GM21515 (cell line): Measurements from ENCODE around the gene TRPM6.
"Not testable (repeated sequence)": the region's sequence is repeated elsewhere in the genome, so short reads cannot be mapped to it uniquely, and the experiment has no call there.

Experiments used
- ATAC-seq: cut with Tn5 transposase; IDR thresholded peaks from one replicate; pipeline ENCODE4 v1.9.1; 2021; ENCODE audit not compliant: unreplicated experiment

TRPM6 gene

DNA sequence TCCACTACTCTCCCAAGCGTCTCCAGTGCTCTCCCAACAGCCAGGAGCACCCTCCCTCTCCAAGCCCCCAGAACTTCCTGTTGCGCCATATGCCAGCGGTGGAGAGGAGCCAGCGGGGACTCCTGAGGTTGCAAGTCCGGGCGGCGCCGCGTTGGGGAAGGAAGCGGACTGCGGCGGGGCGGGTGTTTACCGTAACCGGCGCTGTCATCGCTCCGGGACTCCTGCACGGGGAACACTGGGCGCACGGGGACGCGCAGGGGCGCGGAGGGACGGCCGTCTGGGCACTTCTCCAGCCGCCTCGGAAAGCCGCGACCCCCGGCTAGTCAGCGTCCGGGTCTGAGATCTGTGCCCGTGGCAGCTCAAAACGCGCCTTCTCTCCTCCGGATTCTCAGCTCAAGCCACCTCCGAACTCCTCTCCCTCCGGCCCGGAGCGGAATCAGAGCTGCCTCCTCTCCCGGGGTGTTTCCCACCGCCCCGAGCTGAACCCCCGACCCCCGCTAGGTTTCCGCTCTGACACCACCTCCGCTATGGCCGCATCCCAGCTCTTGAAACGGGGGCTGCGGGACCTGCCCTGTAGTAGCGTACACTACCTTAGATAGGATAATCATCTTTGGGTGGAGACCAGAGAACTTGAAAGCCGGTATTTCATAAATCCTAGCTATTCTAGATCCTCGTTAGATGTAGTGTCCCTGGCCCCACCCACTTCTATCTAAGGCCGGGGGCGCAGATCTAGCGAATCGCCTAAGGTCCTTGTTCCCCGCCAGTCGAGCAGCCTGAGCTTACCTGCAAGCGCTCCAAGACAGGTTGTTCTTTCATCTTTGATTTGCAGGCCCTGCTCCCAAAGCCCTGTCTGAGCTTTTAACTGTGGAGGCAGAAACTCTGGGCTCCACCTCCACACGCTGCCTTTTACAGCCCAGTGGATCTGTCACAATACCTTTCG, at the start of gene TRPM6:
Gene TRPM6, minus strand, starts transcription at position 881 of the 940 bp plus-strand sequence. Its CDS starts 65 bp downstream, at position 816.
- no peak for ATAC-seq

GRCh38 chr9:74935008-74935407, 47.3 kb upstream of the TRPM6 start:
- no peak for ATAC-seq

DNA sequence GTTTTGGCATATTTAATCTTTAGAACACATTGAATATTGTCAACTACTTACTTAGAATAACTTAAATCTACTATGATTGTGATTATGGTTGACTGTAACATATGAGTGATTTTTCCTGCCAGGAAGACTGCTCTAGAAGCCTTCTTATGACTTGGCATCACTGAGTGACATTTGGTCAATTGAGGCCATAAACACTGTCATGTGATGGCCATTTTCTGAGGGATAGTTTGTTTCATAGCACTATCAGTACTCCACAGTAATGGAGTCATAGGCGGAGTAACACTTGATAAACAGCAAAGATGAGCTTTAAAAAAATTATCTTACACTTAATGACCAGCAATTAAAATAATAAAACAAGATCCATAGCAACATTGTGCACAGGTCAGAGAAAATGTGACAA, 34.0 kb upstream of the TRPM6 start:
- no peak for ATAC-seq

GRCh38 chr9:74920944-74921626, 33.4 kb upstream of the TRPM6 start:
- no peak for ATAC-seq

DNA sequence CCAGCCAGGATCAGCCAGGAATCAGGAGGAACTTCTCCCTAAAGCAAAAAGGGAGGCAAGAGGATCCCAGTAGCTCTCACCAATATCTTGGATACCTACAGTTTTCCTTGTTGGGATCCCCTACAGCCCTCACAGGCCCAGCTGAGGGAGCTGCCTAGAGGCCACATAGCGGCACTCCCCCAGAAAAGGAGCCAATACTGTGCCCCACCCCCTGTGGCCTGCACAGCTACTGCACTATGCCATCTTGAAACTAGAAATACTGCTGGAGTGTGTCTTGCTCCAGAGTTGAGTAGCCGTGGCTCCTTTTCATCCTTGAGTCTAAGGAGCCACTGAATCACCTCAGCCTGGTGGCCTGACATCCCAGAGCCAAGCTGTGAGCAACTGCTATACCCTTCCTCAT, 22.3 kb upstream of the TRPM6 start:
- ATAC-seq, result no peak

DNA sequence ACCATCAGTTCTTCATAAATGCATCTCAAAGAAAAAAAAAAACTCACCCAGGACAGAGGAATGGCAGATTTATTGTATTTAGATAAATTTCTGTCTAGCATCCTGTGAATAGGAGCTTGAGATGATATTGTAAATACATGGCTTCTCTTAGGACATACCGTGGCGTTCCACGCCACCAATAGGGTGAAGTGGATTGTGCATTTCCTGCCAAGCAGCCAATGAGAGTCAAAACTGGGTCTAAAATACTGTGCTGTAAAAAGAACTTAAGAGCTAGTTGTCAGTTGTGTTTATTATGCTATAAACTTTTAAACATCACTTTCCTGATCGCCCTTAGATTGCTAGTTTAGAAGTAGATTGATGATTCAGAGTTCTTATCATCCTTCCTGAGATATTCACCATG, 20.9 kb upstream of the TRPM6 start:
- ATAC-seq, result no peak

DNA sequence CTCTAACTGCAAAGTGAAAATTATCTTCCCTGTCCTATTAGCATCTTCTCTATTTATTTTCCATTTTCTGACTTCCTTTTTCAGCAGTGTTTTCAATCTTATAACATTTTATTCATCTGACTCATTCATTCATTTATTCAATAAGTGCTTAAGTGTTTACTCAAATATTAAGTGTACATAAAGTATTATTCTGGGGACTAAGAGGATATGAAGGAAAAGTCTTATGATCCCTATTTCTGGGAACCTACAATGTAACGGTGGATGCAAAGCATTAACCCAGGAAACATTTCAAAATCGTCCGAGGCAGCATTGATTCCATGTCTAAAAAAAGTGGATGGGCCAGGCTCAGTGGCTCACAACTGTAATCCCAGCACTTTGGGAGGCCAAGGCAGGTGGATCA, 19.4 kb upstream of the TRPM6 start:
- no peak for ATAC-seq

DNA sequence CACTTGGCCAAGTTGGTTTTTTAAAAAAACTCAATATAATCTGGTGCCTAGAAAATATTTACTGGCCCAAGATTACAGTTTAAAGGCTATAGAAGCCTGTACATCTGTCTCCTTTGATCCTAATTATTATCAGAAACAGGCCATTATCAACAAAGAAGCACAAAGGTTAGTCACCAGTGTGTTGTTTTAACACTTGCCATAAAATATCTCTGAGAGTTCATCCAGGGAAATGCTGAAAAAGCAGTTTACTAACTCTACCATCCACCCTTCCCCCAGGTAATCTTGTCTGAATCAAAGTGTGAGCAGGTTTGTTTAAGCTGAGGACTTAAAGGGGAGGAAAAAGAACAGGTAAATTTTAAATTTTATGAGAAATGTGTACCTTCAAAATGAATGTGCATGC, 13.3 kb upstream of the TRPM6 start:
- no peak for ATAC-seq

GRCh38 chr9:74888449-74888848, 728 bp upstream of the TRPM6 start:
- not testable (repeated sequence) for ATAC-seq

- ATAC-seq, result no peak
Measured at GRCh38 chr9:74887981-74888370, 255 bp upstream of the TRPM6 start.

DNA sequence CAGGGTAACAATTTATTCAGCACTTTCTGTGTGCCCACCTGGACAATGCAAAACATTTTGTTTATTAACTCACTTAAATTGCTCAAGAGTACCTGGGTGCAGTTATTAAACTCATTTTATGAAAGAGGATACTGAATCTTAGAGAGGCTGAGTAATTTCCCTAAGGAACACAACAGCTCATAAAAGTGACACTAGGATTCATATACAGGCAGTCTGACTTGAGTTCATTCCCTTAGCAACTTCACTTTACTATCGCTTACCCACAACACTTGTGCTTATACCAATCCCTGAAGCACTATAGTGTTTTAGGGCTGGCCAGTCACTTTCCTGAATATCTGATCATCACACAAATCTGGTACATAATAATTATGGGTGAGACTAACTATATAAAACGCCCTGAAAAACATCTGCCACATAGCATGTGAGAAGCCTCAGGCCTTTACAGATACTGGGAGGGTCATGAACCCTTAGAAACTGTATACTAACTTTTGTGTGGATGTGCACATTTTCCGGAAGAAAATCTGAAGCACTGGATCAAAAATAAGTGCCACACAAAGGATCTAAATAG, 11.3 kb downstream of the TRPM6 start:
- no peak for ATAC-seq

DNA sequence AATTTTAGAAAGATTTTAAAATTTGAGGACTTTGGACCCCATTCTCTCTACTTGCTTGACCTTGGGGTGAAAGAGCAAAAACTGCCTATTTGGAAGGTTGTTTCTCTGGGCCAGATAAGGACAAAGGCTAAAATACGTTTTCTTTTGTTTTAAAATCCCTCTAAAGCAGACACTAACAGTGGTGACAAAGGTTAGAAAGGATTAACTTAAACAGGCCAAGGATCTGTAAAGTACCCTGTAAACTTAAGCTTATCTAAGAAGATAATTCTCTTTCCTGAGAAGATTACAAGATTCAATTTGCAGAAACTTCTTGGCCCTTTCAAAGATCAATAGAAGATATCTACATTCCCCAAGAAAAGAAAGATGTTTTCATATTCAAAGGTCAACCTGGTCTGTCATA, 12.1 kb downstream of the TRPM6 start:
- no peak for ATAC-seq

DNA sequence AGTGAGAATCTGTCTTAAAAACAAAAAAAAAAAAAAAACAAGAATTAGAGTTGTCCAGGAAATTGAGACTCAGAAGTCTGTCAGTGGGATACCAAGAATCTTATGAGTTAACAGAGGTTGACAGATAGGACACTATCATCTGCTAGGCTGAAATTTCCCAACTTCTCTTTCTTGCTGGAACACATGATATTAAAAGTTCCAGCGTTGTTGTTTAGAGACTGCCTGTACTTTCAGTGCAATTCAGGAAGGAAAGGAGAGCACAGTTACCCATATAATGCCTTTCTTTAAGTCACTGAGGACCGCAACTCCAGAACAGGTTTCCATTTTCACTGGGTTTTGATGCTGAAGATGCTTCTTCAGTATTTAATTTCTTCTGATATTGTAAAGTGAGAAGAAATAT, 13.5 kb downstream of the TRPM6 start:
- no peak for ATAC-seq

DNA sequence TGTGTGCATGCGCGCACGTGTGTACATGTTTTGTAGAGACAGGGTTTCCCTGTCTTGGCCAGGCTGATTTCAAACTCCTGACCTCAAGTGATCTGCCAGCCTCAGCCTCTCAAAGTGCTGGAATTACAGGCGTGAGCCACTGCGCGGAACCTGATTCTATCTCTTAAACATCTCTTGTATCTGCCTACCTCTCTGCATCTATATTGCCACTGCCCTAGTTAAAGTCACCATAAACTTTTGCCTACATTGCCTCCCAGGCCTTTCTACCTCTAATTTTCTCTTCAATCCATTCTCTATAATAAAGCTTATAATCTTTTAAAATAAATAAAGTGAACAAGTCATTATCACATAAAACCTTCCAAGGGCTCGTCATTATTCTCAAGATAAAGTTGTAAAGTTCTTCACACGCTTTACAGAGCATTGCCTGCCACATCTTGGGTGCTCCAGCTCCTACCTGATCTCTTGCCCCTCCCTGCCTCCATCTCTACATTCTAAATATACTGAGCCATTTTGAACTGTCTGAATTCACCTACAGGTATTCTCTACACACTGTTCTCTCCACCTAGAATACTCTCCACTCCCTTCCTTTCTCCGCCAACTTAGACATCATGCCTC, 15.0 kb downstream of the TRPM6 start:
- ATAC-seq, result no peak

GRCh38 chr9:74867483-74867882, 20.2 kb downstream of the TRPM6 start:
- no peak for ATAC-seq

DNA sequence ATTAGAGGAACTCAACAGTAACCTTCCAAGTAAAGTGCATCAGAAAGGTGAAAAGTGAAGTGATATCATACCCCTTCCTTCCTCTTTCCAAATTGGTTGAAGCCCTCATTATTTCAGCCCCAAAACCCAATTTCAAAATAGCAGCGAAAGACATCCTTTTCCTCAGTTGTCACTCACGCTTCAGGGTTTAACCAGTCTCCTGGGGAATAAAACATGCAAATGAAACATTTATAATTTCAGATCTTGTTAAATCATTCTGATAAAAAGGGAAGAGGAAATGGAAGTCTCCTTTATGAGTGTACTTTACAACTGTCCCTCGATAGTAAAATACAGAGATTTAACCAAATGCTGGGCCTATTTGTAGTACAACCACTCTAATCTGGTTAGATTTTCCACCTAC, 22.5 kb downstream of the TRPM6 start:
- no peak for ATAC-seq

DNA sequence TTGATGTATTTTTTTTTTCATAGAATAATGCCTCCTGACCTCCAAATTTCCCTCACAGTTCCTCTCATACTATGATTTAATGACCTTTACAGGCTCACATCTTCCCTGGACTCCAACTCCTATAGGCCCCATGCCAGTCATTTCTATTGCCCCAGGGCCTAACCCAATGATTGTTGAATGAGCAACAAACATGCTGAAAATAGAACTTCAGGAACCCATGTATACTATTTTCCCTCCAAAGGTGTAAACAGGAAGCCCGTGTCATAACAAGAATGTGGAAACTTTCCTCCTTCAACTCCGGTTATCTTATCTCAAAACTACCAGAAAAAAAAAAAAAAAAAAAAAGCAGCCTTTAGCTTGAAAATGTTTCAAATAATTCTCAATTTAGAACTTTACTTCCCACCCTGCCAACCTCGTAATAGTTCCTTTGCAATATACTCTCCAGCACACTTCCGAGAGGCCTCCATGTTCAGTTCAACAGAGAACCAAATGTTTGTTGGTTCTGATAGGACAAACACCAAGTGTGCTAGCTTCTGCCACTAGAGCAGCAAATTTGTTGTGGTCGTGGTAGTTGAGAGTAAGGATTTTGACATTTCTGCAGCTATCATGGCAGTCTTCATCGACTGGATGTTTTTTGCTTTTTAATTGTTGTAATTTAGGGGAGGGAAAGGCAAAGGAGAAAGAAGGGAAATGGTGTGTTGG, 25.8 kb downstream of the TRPM6 start:
- ATAC-seq, result no peak

DNA sequence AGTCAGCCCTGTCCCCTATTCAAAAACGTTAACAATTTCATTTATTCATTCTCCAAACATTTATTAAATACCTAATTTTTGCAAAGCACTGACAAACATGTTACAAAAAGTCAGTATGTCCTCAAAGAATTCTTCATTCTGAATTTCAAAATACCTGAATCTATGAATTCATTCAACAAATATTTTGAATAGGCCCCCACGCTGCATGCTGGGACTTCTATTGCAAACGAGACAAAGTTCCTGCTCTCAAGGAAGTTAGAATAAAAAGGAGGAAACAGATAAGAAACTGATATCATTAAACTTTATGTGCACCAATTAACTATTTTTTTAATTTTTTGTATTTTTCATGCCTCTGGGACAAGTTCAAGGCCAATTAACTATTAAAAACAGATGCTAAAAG, 26.6 kb downstream of the TRPM6 start:
- ATAC-seq, result no peak

DNA sequence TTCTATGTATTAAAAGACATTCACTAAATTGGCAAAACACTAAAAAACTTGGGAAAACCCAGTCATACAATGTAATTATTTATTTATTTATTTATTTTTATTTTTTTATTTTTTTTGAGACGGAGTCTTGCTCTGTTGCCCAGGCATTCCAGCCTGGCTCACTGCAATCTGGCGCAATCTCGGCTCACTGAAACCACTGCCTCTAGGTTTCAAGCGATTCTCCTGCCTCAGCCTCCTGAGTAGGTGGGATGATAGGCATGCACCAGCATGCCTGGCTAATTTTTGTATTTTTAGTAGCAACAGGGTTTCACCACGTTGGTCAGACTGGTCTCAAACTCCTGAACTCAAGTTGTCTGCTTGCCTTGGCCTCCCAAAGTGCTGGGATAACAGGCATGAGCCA, 27.5 kb downstream of the TRPM6 start:
- ATAC-seq, result not testable (repeated sequence)

GRCh38 chr9:74859786-74860185, 27.9 kb downstream of the TRPM6 start:
- ATAC-seq, result no peak
